HG03280 (cell line): ENCODE measurements around the gene CEND1.

Experiments used
- ATAC-seq: cut with Tn5 transposase; IDR thresholded peaks from one replicate; pipeline ENCODE4 v1.9.1; 2021; ENCODE audit warnings: mild to moderate bottlenecking, moderate library complexity; ENCODE audit not compliant: unreplicated experiment

The CEND1 gene

DNA sequence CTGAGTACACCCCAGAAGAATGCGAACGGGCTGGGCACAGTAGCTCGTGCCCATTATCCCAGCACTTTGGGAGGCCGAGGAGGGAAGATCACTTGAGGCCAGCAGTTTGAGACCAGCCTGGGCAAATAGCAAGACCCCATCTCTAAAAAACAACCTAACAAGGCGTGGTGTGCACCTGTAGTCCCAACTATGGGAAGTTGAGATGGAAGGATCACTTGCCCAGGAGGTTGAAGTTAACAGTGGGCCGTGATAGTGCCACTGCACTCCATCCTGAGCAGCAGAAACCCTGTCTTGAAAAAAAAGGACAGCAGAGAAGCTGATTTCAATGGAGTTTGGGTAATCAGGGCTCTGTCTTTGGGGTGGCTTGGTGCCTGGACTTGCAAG, 23.2 kb upstream of the CEND1 start:
- ATAC-seq: no peak

DNA sequence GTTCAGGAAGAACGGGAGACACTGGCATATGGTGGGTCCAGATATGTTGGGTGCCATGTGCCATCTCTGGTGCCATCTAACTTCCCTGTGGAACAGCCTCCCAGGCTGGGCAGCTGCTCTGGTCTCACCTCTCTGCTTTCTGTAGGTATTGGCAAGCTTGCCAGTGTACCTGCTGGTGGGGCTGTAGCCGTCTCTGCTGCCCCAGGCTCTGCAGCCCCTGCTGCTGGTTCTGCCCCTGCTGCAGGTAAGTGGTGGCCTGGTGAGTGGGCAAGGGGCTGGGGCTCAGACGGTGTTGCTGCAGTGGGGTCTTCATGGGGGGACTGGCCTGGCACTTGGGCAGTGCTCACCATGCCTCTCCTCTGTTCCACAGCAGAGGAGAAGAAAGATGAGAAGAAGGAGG, 22.5 kb upstream of the CEND1 start:
- ATAC-seq: no peak

DNA sequence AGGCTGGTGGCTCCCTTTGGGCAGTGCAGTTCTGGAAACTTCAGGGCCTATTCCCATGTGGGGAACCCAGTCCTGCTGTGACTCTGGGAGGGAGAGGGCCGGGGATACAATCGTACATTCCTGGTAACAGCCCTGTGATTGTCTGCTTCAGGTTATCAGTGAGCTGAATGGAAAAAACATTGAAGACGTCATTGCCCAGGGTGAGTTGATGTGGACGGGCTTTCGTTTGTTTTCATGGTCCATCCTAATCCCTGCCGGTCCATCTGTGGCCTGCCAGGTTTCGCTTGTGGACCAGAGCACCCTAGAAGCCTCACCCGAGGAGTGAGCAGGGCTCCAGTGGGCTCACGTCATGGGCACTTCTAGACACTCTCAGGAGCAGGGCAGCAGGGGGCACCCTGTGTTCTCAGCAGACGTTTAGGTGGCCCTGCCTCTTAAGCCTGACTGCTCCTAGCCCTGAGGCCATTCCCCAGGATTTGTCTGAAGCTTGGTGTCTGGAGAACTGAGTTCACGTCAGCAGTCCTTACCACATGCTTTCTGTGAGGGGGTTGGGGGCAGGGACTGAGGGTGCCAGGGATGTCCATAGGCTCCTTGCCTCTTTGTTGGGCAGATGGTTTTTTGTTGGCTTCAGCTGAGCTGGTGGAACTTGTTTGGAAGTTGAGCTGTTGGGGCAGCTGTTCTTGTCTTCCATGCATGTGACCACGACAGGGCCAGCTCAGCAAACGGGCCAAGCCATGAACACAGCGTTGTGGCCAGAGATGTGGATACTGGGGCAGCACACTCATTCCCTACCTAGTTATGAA, 21.8 kb upstream of the CEND1 start:
- ATAC-seq: no peak

DNA sequence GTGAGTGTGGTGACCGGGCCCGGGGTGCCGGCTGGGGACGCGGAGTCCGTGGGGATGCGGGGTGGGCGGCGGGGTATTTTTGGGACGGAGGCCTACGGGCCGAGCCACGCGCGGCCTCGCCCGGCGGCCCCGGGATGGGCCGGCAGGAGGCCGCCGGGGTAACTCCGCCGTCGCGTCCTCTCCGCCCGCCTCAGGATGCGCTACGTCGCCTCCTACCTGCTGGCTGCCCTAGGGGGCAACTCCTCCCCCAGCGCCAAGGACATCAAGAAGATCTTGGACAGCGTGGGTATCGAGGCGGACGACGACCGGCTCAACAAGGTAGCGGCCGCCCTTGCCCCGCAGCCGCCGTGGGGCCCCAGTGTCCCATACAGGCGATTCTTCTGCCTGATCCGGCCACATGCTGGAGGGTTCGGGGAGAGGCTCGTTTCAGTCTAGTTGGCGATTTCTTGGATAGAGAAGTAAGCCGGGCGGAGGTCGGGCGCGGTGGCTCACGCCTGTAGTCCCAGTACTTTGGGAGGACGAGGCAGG, 20.2 kb upstream of the CEND1 start:
- no peak for ATAC-seq

DNA sequence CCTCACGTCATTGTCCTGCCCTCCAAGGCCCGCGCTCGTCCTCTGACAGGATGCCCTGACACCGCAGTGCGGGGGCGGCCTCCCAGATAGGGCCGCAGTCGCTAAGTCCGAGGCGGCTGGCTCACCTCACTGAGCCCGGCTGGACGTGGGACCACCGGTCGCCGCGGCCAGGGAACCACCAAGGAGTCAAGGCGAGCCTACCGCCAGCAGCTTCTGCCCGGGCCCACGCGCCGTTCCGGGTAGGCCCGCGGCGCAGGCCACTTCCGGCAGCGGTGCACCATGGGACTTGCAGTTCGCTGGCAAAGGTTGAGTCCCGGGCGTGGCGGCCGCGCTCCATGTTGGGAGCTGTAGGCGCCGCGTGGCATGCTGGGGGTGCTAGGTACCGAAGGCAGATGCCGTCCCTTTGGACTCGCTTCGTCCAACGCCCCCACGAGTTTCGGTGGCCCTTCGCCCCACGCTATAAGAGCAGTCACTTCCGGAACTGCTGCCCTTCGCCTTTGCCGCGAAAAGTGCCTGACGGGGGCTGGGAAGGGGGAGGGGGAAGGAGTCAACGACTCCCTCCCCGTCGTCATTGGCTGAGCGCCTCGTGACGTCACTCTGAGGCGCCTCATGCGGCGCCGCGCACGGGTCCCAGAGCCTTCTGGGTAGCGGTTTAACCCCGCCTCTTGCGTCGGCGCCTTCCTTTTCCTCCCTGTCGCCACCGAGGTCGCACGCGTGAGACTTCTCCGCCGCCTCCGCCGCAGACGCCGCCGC, 19.6 kb upstream of the CEND1 start, which contains the start of gene RPLP2:
RPLP2 (plus strand) TSS at position 681 of the 753 bp plus-strand sequence. CDS start 268 bp downstream, outside the sequence.
- ATAC-seq: peak; percentile 72

DNA sequence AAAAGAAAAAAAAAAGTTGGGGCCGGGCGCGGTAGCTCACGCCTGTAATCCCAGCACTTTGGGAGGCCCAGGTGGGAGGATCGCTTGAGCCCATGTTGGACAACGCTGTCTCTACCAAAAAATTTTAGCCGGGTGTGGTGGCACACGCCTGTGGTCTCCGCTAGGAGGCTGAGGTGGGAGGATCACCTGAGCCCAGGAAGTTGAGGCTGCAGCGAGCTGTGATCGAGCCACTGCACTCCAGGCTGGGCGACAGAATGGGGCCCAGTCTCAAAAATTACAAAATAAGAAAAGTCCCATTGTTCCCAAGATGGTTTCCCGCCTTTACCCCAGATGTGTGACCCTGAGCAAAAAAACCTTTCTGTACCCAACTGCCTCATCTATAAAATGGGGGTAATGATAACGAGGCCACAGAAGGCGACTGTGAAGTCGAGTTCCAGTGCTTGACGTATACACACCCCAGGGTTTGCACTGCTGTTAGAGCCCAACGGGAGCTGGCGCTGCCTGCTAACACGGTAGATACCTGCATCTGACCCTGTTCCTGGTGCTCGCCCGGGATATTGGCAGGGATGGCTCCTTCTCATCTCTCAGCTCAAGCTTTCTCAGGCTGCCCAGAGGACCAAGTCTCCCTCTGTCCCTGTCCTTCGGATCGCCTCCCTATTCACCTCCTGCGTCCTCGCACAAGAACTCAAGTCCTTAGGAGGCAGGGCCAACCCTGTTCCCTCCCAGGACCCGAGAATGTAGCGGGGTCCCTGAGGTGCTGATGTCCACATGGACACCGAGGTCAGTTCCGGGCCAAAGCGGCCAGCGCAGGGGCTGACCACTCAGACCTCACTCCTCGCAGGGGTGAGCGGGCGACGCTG, 18.8 kb upstream of the CEND1 start:
- ATAC-seq: no peak

DNA sequence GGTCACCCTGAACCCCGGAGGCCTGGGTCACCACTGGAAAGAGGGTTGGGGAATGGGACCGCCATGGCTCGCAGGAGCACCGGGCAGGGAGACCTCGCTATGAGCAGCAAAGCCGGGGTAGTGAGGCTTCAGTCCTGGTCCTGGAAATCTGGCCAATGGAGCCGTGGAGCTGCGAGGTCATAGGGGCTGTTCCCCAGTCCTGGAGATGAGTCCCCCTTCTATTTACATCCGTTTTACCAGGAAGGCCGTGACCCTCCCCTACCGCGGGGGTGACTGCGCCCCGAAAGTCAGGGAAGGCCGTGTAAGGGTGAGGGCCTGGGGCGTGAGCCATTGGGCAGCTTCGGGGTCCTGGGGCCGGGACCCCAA, 14.7 kb upstream of the CEND1 start:
- ATAC-seq: no peak

DNA sequence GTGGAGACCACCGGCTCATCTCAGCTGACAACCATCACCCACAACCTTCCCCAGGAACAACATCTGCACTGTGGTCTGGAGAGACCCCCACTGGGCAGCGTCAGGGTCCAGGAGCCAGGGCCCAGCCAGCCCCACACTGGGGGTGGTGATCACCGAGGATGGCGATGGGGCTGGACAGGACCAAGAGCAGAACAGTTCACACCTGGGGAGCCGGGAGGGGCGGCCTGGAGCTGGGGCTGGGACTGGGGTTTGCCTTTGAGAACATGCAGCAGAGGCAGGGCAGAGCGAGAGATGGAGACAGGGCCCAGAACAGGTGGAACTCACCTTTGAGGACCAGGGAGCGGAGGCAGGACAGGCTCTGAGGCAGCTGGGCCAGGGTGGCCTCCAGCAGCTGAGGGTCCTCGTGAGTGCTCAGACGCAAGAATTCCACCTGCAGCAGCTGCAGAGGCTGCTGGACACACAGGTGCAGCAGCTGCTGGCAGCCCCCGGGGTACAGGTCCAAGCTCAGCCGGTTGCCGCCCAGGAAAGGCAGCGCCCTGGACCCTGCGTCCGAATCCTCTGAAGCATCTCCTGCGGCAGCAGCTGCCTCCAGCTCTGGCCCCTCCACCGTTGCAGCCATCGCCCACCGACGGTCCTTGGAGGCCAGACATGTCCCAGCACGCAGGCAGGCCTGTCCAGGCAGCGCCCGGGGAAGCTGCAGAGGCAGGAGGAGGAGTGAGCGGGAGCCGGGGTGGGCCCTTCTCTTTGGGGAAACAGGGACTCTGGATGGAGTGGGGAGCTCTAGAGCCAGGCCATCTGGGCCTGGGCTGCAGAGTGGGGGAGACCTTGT, 14.1 kb upstream of the CEND1 start:
- no peak for ATAC-seq

DNA sequence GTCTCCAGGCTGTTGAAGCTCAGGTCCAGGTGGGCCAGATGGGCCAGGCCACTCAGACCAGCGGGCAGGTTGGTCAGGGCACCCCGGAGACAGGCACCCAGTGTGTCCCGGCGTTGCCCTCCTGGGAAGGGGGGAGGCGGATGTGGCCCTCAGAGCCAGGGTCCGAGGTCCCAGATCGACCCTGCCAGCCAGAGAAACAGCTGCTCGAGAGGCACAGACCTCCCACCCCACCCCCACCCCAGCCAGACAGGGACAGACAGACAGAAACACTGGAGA, 13.5 kb upstream of the CEND1 start:
- no peak for ATAC-seq

DNA sequence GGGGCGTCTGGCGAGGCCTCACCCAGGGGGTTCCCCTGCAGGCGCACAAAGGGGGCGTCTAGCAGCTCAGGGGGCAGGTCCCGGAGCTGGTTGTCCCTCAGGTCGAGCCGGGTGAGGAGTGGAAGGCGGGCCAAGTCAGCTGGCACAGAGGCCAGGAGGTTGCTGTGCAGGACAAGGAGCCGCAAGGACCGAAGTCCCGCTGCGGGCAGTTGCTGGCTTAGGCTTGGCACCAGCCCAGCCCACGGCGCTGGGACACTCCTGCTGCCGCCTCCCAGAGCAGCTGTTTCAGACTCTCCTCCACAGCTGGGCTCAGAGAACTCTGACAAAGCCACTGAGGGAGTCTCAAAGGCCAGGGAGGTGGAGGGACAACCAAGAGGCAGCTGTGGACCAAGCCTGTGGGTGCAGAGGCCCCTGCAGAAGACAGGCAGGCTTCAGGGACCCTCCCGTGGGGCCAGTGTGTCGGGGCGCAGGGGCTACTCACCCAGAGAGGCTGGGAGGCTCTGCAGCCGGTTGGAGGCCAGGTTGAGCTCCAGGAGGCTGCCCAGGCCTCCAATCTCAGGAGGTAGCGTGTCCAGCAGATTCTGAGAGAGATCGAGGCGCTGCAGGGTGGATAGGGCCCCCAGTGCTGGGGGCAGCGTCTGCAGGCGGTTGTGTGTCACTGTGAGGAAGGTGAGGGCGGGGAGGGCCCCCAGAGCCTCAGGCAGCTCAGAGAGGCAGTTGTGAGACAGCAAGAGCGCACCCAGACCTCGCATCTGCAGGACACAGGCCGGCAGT, 13.0 kb upstream of the CEND1 start:
- no peak for ATAC-seq

DNA sequence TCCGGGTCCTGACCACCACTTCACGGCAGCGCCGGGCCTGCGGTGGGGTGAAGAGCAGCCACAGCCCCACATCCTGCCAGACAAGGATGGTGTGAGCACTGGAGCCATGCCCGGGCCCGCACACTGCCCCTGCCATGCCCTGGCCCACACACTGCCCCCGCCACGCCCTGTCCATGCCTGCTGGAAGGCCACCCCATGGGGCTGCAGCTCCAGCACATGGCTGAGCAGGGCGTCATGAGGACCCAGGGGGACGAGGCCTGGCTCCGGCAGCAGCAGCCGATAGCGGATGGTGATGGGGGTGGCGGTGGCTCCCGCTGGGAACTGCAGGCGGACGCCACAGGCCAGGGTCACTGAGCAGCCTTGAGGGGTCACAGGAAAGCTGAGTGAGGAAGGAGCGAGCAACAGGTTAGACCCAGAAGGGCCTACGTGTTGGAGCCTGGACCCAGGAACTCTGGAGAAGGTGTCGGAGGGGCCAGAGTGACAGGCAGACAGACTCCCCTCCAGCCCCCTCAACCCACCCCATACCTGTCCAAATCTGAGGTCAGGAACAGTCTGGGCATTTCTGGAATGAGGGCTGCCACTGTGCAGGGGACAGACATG, 12.2 kb upstream of the CEND1 start:
- ATAC-seq: no peak

DNA sequence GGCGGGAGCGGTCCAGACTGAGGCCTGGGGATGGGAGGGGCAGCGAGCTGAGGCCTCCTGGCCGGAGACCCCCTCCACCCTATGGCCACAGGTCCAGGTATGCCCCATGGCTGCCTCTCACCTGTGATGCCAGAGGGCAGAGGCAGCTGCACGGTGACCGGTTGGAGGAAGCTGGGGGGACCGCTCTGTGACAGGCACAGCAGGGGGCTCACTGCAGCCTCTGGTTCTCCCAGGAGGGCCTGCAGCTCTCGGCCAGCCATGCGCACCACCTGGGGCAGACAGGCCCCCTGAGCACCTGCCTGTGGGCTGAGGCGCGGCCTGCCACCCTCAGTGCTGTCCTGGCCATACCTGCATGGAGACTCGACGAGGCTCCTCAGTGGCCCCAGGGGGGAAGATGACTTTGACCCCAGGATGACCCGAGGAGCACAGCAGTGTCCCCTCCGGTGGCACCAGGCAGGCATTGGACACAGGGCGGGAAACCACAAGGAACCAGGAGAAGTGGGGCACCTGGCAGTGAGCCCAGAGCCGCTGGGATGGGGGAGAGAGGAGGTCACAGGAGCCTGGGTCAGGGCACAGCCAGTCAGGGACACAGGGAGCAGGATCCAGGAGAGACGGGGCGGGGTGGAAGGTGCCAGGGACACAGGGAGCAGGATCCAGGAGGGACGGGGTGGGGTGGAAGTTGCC, 11.3 kb upstream of the CEND1 start:
- no peak for ATAC-seq

DNA sequence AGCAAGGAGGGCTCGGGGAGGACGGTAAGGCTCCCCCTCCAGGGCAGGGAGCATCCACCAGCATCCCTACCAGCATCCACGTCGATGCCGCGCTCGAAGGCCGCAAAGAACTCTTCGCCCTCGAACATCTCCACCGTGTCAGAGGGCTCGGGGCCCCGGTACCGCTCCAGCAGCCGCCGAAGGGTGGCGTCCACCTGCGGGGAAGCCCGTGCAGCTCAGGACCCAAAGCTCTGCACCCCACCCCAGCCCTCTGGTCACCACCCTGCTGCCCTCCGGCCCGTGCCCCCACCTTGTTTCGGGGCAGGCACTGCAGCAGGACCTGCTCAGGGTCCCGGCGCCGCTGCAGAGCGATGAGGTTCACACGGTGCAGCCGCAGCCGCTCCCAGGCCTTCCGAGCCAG, 10.6 kb upstream of the CEND1 start:
- ATAC-seq: no peak

DNA sequence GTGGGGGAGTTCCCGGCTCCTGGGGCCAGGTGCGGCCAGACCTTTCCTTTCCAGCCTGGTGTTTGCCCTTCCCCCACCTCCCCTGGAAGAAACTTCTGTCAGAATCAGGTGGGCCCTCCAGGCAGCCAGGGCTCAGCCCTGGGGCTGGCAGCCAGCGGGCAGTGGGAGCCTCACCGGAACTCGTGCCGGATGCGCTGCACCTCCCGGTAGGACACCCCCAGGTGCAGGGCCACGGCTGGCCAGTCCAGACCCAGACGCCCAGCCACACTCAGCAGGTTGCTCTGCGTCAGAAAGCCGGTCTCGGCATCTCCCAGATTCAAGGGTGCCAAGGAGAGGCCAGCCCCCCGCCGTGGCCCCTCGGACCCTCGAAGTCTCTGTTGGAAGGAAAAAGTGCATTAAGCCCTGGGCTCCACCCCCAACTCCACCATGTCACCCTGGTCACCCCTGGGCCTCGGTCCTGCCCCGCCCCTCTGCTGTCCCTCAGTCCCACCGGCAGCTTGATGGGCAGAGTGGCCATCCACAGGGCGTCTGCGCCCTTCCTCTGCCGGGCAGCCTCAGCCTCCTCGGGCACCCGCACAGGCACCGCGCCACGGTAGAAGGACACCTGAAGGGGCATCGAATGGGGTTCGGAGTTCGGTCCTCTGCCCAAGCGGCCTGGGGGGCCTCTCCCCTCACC, 9.9 kb upstream of the CEND1 start:
- no peak for ATAC-seq

DNA sequence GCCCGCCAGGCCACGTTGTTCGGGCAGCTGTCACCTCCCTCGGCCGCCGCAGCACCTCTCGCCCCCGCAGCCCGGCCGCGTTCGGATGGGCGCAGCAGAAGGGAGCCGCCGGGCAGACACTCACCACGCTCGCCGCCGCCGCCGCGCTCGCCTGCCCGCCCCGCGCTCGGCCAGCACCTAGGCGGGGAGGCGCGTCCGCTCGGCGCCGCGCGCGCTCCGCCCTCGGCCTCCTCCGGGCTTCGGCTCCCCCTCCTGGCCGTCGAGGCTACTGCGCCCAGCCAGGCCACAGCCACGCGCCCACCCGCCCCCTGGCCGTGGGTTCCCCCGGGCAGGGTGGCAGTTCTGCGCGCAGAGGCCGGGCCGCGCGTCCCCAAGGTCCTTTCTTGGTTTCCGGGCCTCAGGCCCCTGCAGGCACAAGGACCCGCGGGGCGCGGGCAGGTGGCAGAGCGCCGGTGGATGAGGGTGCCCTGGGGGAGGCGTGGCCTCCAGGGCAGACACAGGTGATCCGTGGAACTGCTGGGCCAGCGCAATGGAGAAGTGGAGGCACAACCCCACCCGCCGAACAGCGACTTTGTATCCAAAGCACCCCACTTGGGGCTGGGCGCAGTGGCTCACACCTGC, 8.3 kb upstream of the CEND1 start, which contains the start of gene SLC25A22:
SLC25A22 (minus strand) TSS at position 189 of the 621 bp plus-strand sequence. CDS start 3,275 bp downstream, outside the sequence.
- peak; percentile 60 for ATAC-seq

DNA sequence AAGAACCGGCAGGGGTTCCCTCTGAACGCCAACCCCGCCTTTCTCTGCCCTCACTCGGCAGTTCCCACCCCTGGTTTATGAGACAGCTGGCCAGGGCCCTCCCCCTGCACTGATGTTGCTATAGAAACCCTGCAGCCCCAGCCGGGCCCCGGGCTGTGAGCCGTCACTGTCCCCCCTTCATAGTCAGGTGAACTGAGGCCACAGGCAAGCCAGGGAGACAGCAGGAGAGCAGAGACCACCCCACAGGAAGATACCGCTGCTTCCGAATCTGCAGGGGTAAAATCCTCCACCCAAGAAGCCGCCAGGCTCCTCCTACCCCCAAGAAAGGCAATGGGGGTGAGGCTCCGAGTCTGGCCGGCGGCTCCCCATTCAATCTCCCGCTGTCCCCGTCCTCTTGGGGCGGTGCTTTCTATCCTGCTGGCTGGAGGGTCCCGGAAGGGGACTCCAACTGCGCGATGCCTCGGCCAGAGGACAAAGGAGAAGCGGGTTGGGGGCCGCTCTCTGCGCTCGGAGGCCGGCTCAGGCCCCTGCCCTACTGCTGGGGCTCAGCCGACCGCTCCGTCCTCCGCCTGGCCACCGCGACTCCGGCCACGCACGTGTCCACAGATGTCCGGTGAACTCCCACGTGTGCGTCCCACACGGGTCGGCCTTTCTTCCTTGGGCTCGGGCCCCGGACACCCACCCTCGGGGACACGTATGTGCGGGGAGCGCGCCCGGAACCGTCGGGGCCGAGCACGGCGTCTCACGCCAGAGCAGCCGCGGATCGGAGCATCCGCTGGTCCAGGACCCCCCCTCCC, 7.6 kb upstream of the CEND1 start:
- peak; percentile 39 for ATAC-seq
